ENCODE measurements around the gene WDR13.
"Not testable (repeated sequence)": the region's sequence is repeated elsewhere in the genome, so short reads cannot be mapped to it uniquely, and the experiment has no call there.

Gene WDR13

GRCh38 chrX:48636776-48637175 lies 39.5 kb downstream of the WDR13 start:
- no peaks in the 10 kb centered on the region for H3K9me3 ChIP-seq (ENCODE audit: insufficient read depth, low read length, severe bottlenecking)
- H3K9ac ChIP-seq (ENCODE audit: low read depth, low read length) = no peak overlapping the region
- no peak for ATAC-seq (ENCODE audit: insufficient read depth, low read depth)
- no peaks in the 10 kb centered on the region for H3K36me3 ChIP-seq (ENCODE audit: insufficient read depth, low read length)
- H4K20me1 ChIP-seq (ENCODE audit: insufficient read depth, low read length) = no peaks in the 10 kb centered on the region
- H2AFZ ChIP-seq (ENCODE audit: low read depth, low read length) = no peak overlapping the region
- no peak overlapping the region for H3K27ac ChIP-seq (ENCODE audit: low read length)
- H3K27me3 ChIP-seq (ENCODE audit: insufficient read depth, low read length, poor library complexity) = no peaks in the 10 kb centered on the region
- no peak overlapping the region for H3K4me2 ChIP-seq (ENCODE audit: insufficient read depth, low read length)
- H3K4me3 ChIP-seq (ENCODE audit: low read depth in 1 of 2, low read length in 2 of 2) = no peak overlapping the region
- no peaks in the 10 kb centered on the region for H3K79me2 ChIP-seq (ENCODE audit: insufficient read depth, low read length)
- no peak for DNase-seq
- no peak for TF ChIP-seq CTCF (IDR thresholded peaks at IDR 0.05; ENCODE audit: borderline replicate concordance, extremely low read depth, low read length, poor library complexity, severe bottlenecking)
- no peaks in the 10 kb centered on the region for H3K4me1 ChIP-seq (ENCODE audit: insufficient read depth, low read length)

GRCh38 chrX:48645669-48646068 lies 48.4 kb downstream of the WDR13 start:
- no peak overlapping the region for H3K4me2 ChIP-seq (ENCODE audit: insufficient read depth, low read length)
- H2AFZ ChIP-seq (ENCODE audit: low read depth, low read length) = no peak overlapping the region
- no peaks in the 10 kb centered on the region for H3K27me3 ChIP-seq (ENCODE audit: insufficient read depth, low read length, poor library complexity)
- no peaks in the 10 kb centered on the region for H3K79me2 ChIP-seq (ENCODE audit: insufficient read depth, low read length)
- ATAC-seq (ENCODE audit: insufficient read depth, low read depth) (no peak), DNase-seq (no peak)
- H3K36me3 ChIP-seq (ENCODE audit: insufficient read depth, low read length) = no peaks in the 10 kb centered on the region
- H3K9ac ChIP-seq (ENCODE audit: low read depth, low read length) = no peak overlapping the region
- H3K4me1 ChIP-seq (ENCODE audit: insufficient read depth, low read length) = no peaks in the 10 kb centered on the region
- H4K20me1 ChIP-seq (ENCODE audit: insufficient read depth, low read length) = no peaks in the 10 kb centered on the region
- no peak overlapping the region for H3K4me3 ChIP-seq (ENCODE audit: low read depth in 1 of 2, low read length in 2 of 2)
- TF ChIP-seq EZH2 (IDR thresholded peaks at IDR 0.05; ENCODE audit: borderline replicate concordance, low read depth, low read length, severe bottlenecking) (no peak), CTCF (IDR thresholded peaks at IDR 0.05; ENCODE audit: borderline replicate concordance, extremely low read depth, low read length, poor library complexity, severe bottlenecking) (no peak)
- no peaks in the 10 kb centered on the region for H3K9me3 ChIP-seq (ENCODE audit: insufficient read depth, low read length, severe bottlenecking)
- H3K27ac ChIP-seq (ENCODE audit: low read length) = no peak overlapping the region

- Histone ChIP-seq H3K9ac (ENCODE audit: low read depth, low read length) (no peak overlapping the region), H3K27ac (ENCODE audit: low read length) (no peak overlapping the region), H3K9me3 (ENCODE audit: insufficient read depth, low read length, severe bottlenecking) (no peaks in the 10 kb centered on the region), H3K36me3 (ENCODE audit: insufficient read depth, low read length) (no peaks in the 10 kb centered on the region), H2AFZ (ENCODE audit: low read depth, low read length) (no peak overlapping the region), H4K20me1 (ENCODE audit: insufficient read depth, low read length) (no peaks in the 10 kb centered on the region), H3K4me3 (ENCODE audit: low read depth in 1 of 2, low read length in 2 of 2) (no peak overlapping the region), H3K79me2 (ENCODE audit: insufficient read depth, low read length) (no peaks in the 10 kb centered on the region), H3K27me3 (ENCODE audit: insufficient read depth, low read length, poor library complexity) (no peaks in the 10 kb centered on the region), H3K4me2 (ENCODE audit: insufficient read depth, low read length) (no peak overlapping the region), H3K4me1 (ENCODE audit: insufficient read depth, low read length) (no peaks in the 10 kb centered on the region)
- ATAC-seq (ENCODE audit: insufficient read depth, low read depth) = peak; percentile 53; the same call in 2 of the 3 replicates
- peak; percentile 40 for TF ChIP-seq CTCF (IDR thresholded peaks at IDR 0.05; ENCODE audit: borderline replicate concordance, extremely low read depth, low read length, poor library complexity, severe bottlenecking)
- no peak for TF ChIP-seq EZH2 (IDR thresholded peaks at IDR 0.05; ENCODE audit: borderline replicate concordance, low read depth, low read length, severe bottlenecking)
- DNase-seq = peak; percentile 17
These were observed 51.1 kb downstream of the WDR13 start for GRCh38 chrX:48648336-48648751.

GRCh38 chrX:48649102-48649501 lies 51.8 kb downstream of the WDR13 start:
- Histone ChIP-seq H3K27me3 (ENCODE audit: insufficient read depth, low read length, poor library complexity) (no peaks in the 10 kb centered on the region), H3K4me1 (ENCODE audit: insufficient read depth, low read length) (no peaks in the 10 kb centered on the region), H3K9me3 (ENCODE audit: insufficient read depth, low read length, severe bottlenecking) (no peaks in the 10 kb centered on the region), H4K20me1 (ENCODE audit: insufficient read depth, low read length) (no peaks in the 10 kb centered on the region), H3K4me3 (ENCODE audit: low read depth in 1 of 2, low read length in 2 of 2) (no peak overlapping the region), H3K9ac (ENCODE audit: low read depth, low read length) (no peak overlapping the region), H2AFZ (ENCODE audit: low read depth, low read length) (no peak overlapping the region), H3K27ac (ENCODE audit: low read length) (no peak overlapping the region), H3K79me2 (ENCODE audit: insufficient read depth, low read length) (no peaks in the 10 kb centered on the region), H3K4me2 (ENCODE audit: insufficient read depth, low read length) (no peak overlapping the region), H3K36me3 (ENCODE audit: insufficient read depth, low read length) (no peaks in the 10 kb centered on the region)
- no peak for DNase-seq
- TF ChIP-seq EZH2 (IDR thresholded peaks at IDR 0.05; ENCODE audit: borderline replicate concordance, low read depth, low read length, severe bottlenecking) (no peak), CTCF (IDR thresholded peaks at IDR 0.05; ENCODE audit: borderline replicate concordance, extremely low read depth, low read length, poor library complexity, severe bottlenecking) (no peak)
- no peak for ATAC-seq (ENCODE audit: insufficient read depth, low read depth)

- H4K20me1 ChIP-seq (ENCODE audit: insufficient read depth, low read length); DNase-seq; H3K36me3 ChIP-seq (ENCODE audit: insufficient read depth, low read length); H2AFZ ChIP-seq (ENCODE audit: low read depth, low read length); H3K4me2 ChIP-seq (ENCODE audit: insufficient read depth, low read length); H3K27ac ChIP-seq (ENCODE audit: low read length); H3K9ac ChIP-seq (ENCODE audit: low read depth, low read length); H3K4me1 ChIP-seq (ENCODE audit: insufficient read depth, low read length); H3K79me2 ChIP-seq (ENCODE audit: insufficient read depth, low read length); H3K9me3 ChIP-seq (ENCODE audit: insufficient read depth, low read length, severe bottlenecking); ATAC-seq (ENCODE audit: insufficient read depth, low read depth); H3K27me3 ChIP-seq (ENCODE audit: insufficient read depth, low read length, poor library complexity); H3K4me3 ChIP-seq (ENCODE audit: low read depth in 1 of 2, low read length in 2 of 2): not testable (repeated sequence)
These were observed 54.8 kb downstream of the WDR13 start for GRCh38 chrX:48652055-48652579.
